HEK293 (cell line): ENCODE measurements around the gene CC2D2B.

Source experiments
- KLF9 ChIP-seq: fragments of 450-650 bp; formaldehyde crosslinking; IDR thresholded peaks from 2 replicates; pipeline ENCODE4 v1.5.1; 2016; ENCODE audit warnings: missing biosample characterization, missing genetic modification characterization, low read depth
- MZF1 ChIP-seq: fragments of 450-650 bp; formaldehyde crosslinking; IDR thresholded peaks from 2 replicates; pipeline ENCODE4 v1.5.1; 2017; ENCODE audit warnings: missing biosample characterization, missing genetic modification characterization, borderline replicate concordance
- PRDM10 ChIP-seq: fragments of 450-650 bp; formaldehyde crosslinking; IDR thresholded peaks from 2 replicates; pipeline ENCODE4 v1.5.1; 2016; ENCODE audit warnings: missing biosample characterization, missing genetic modification characterization
- PRDM2 ChIP-seq: fragments of 450-650 bp; formaldehyde crosslinking; IDR thresholded peaks from 2 replicates; pipeline ENCODE4 v1.5.1; 2016; ENCODE audit warnings: missing biosample characterization, missing genetic modification characterization, borderline replicate concordance
- PRDM6 ChIP-seq: fragments of 450-650 bp; formaldehyde crosslinking; IDR thresholded peaks from 2 replicates; pipeline ENCODE4 v1.5.1; 2017; ENCODE audit warnings: missing biosample characterization, missing genetic modification characterization
- REPIN1 ChIP-seq: fragments of 450-650 bp; formaldehyde crosslinking; IDR thresholded peaks from 2 replicates; pipeline ENCODE4 v1.5.1; 2017; ENCODE audit warnings: missing biosample characterization, missing genetic modification characterization, low read depth
- SETDB1 ChIP-seq: IDR thresholded peaks from one replicate; pipeline ENCODE4 v1.6.1; 2017; ENCODE audit warnings: mild to moderate bottlenecking, low read length, moderate library complexity, mixed read lengths; ENCODE audit not compliant: insufficient read length
- SP7 ChIP-seq: fragments of 450-650 bp; formaldehyde crosslinking; IDR thresholded peaks from 2 replicates; pipeline ENCODE4 v1.5.1; 2016; ENCODE audit warnings: missing biosample characterization, missing genetic modification characterization
- ZFP69B ChIP-seq: fragments of 450-650 bp; formaldehyde crosslinking; IDR thresholded peaks from 2 replicates; pipeline ENCODE4 v1.5.1; 2016; ENCODE audit warnings: missing biosample characterization, missing genetic modification characterization
- ZIC2 ChIP-seq: fragments of 450-650 bp; formaldehyde crosslinking; IDR thresholded peaks from 2 replicates; pipeline ENCODE4 v1.5.1; 2016; ENCODE audit warnings: missing biosample characterization, missing genetic modification characterization
- ZNF10 ChIP-seq: fragments of 450-650 bp; formaldehyde crosslinking; IDR thresholded peaks from 2 replicates; pipeline ENCODE4 v1.5.1; 2017; ENCODE audit warnings: missing biosample characterization, missing genetic modification characterization
- ZNF140 ChIP-seq: fragments of 450-650 bp; formaldehyde crosslinking; IDR thresholded peaks from 2 replicates; pipeline ENCODE4 v1.5.1; 2016; ENCODE audit warnings: missing biosample characterization, missing genetic modification characterization
- ZNF16 ChIP-seq: fragments of 450-650 bp; formaldehyde crosslinking; IDR thresholded peaks from 2 replicates; pipeline ENCODE4 v1.5.1; 2016; ENCODE audit warnings: low read depth, missing biosample characterization, missing genetic modification characterization
- ZNF184 ChIP-seq: fragments of 450-650 bp; IDR thresholded peaks from 2 replicates; pipeline ENCODE4 v1.5.1; 2018; ENCODE audit warnings: missing biosample characterization, mild to moderate bottlenecking, missing genetic modification characterization
- ZNF221 ChIP-seq: fragments of 450-650 bp; formaldehyde crosslinking; IDR thresholded peaks from 2 replicates; pipeline ENCODE4 v1.5.1; 2017; ENCODE audit warnings: missing biosample characterization, missing genetic modification characterization, borderline replicate concordance
- ZNF23 ChIP-seq: fragments of 450-650 bp; formaldehyde crosslinking; IDR thresholded peaks from 2 replicates; pipeline ENCODE4 v1.5.1; 2016; ENCODE audit warnings: missing biosample characterization, missing genetic modification characterization, borderline replicate concordance
- ZNF266 ChIP-seq: fragments of 450-650 bp; formaldehyde crosslinking; IDR thresholded peaks from 2 replicates; pipeline ENCODE4 v1.5.1; 2016; ENCODE audit warnings: missing biosample characterization, missing genetic modification characterization, low read depth
- ZNF302 ChIP-seq: fragments of 450-650 bp; formaldehyde crosslinking; IDR thresholded peaks from 2 replicates; pipeline ENCODE4 v1.5.1; 2016; ENCODE audit warnings: missing biosample characterization, missing genetic modification characterization, low read depth
- ZNF335 ChIP-seq: fragments of 450-650 bp; formaldehyde crosslinking; conservative IDR thresholded peaks from 2 replicates; pipeline ENCODE4 v1.5.1; 2016; ENCODE audit warnings: missing biosample characterization, missing genetic modification characterization
- ZNF423 ChIP-seq: fragments of 450-650 bp; formaldehyde crosslinking; IDR thresholded peaks from 2 replicates; pipeline ENCODE4 v1.5.1; 2016; ENCODE audit warnings: missing biosample characterization, missing genetic modification characterization
- ZNF48 ChIP-seq: fragments of 450-650 bp; formaldehyde crosslinking; IDR thresholded peaks from 2 replicates; pipeline ENCODE4 v1.5.1; 2016; ENCODE audit warnings: missing biosample characterization, missing genetic modification characterization
- ZNF544 ChIP-seq: fragments of 450-650 bp; formaldehyde crosslinking; IDR thresholded peaks from 2 replicates; pipeline ENCODE4 v1.5.0; 2017; ENCODE audit warnings: missing biosample characterization, missing genetic modification characterization
- ZNF549 ChIP-seq: fragments of 450-650 bp; IDR thresholded peaks from 2 replicates; pipeline ENCODE4 v1.5.1; 2018; ENCODE audit warnings: missing biosample characterization, missing genetic modification characterization, mild to moderate bottlenecking, inconsistent platforms, moderate library complexity
- ZNF558 ChIP-seq: fragments of 450-650 bp; formaldehyde crosslinking; IDR thresholded peaks from 2 replicates; pipeline ENCODE4 v1.5.1; 2016; ENCODE audit warnings: missing biosample characterization, missing genetic modification characterization
- ZNF610 ChIP-seq: fragments of 450-650 bp; formaldehyde crosslinking; IDR thresholded peaks from 2 replicates; pipeline ENCODE4 v1.5.1; 2016; ENCODE audit warnings: missing biosample characterization, missing genetic modification characterization, borderline replicate concordance
- ZNF623 ChIP-seq: fragments of 450-650 bp; formaldehyde crosslinking; IDR thresholded peaks from 2 replicates; pipeline ENCODE4 v1.5.1; 2016; ENCODE audit warnings: missing biosample characterization, missing genetic modification characterization
- ZNF670 ChIP-seq: fragments of 450-650 bp; formaldehyde crosslinking; IDR thresholded peaks from 2 replicates; pipeline ENCODE4 v1.5.1; 2016; ENCODE audit warnings: missing biosample characterization, missing genetic modification characterization, low read depth
- ZNF785 ChIP-seq: fragments of 450-650 bp; formaldehyde crosslinking; IDR thresholded peaks from 2 replicates; pipeline ENCODE4 v1.5.1; 2016; ENCODE audit warnings: missing biosample characterization, missing genetic modification characterization
- ZNF791 ChIP-seq: fragments of 450-650 bp; formaldehyde crosslinking; IDR thresholded peaks from 2 replicates; pipeline ENCODE4 v1.5.1; 2016; ENCODE audit warnings: missing biosample characterization, missing genetic modification characterization
- ZSCAN16 ChIP-seq: fragments of 450-650 bp; formaldehyde crosslinking; IDR thresholded peaks from 2 replicates; pipeline ENCODE4 v1.5.1; 2016; ENCODE audit warnings: missing biosample characterization, missing genetic modification characterization

Gene CC2D2B

GRCh38 chr10:95907456-95908253, at the start of gene CC2D2B (continued):
- TF ChIP-seq ZNF140 (tag by site-specific recombination) (no peak), ZNF302 (tag by site-specific recombination) (no peak), ZNF423 (peak; percentile 96), ZSCAN16 (tag by site-specific recombination) (no peak), PRDM6 (tag by site-specific recombination) (no peak), ZNF549 (tag by site-specific recombination) (no peak), ZNF623 (tag by site-specific recombination) (no peak), ZNF558 (tag by site-specific recombination) (no peak), ZNF16 (tag by site-specific recombination) (no peak), ZNF335 (tag by site-specific recombination) (peak; percentile 99), ZFP69B (0 out of 2 replicates have a peak, but pooled peaks have one; percentile 45), REPIN1 (tag by site-specific recombination) (no peak), ZNF221 (tag by site-specific recombination) (no peak), ZNF266 (tag by site-specific recombination) (no peak), ZNF610 (tag by site-specific recombination) (0 out of 2 replicates have a peak, but pooled peaks have one; percentile 70), ZNF785 (no peak), MZF1 (tag by site-specific recombination) (no peak), ZNF184 (tag by site-specific recombination) (0 out of 2 replicates have a peak, but pooled peaks have one; percentile 17), PRDM2 (tag by site-specific recombination) (no peak), ZNF48 (tag by site-specific recombination) (no peak), ZNF23 (tag by site-specific recombination) (no peak), SETDB1 (peak; percentile 55), ZNF670 (tag by site-specific recombination) (no peak), SP7 (tag by site-specific recombination) (peak; percentile 70), ZNF10 (tag by site-specific recombination) (peak; percentile 33; the same call in 1 of the 2 replicates), PRDM10 (tag by site-specific recombination) (peak; percentile 88), ZNF791 (no peak), ZNF544 (tag by site-specific recombination) (no peak), ZIC2 (tag by site-specific recombination) (peak; percentile 89), KLF9 (tag by site-specific recombination) (peak; percentile 36; the same call in 1 of the 2 replicates)
